Thymus (tissue), 11 donors: ENCODE results near the gene STARD9. TPM values are rescaled to one million over a fixed set of nuclear protein-coding genes. Genes with fewer than 3 reads are reported as not detected.
A peak's percentile ranks its signal among the peaks of the same experiment; 100 is the strongest.

Source experiments
- DNase-seq, 9 donors: peaks; one replicate each; pipeline ENCODE4 v3.0.0-alpha.2; 2013; ENCODE audit warnings: low spot score in 9 of 9, low read depth in 6 of 9, missing footprints in 1 of 9
- H3K27ac ChIP-seq, 2 donors: one replicate each; pipeline ENCODE4 v1.5.1; 2013; ENCODE audit warnings: control low read depth in 1 of 2, low read depth in 1 of 2, low read length in 1 of 2, mild to moderate bottlenecking in 1 of 2, moderate library complexity in 1 of 2
- H3K27me3 ChIP-seq, 2 donors: one replicate each; pipeline ENCODE4 v1.5.1; 2013; ENCODE audit warnings: low read length in 1 of 2; ENCODE audit not compliant: control insufficient read depth in 2 of 2, insufficient read depth in 1 of 2
- H3K36me3 ChIP-seq, 2 donors: one replicate each; pipeline ENCODE4 v1.5.1; 2013; ENCODE audit warnings: low read length in 1 of 2, mild to moderate bottlenecking in 1 of 2, moderate library complexity in 1 of 2; ENCODE audit not compliant: control insufficient read depth in 2 of 2, insufficient read depth in 2 of 2
- H3K4me1 ChIP-seq, 2 donors: one replicate each; pipeline ENCODE4 v1.5.1; 2013; ENCODE audit warnings: low read length in 2 of 2; ENCODE audit not compliant: control insufficient read depth in 2 of 2, insufficient read depth in 2 of 2
- H3K4me3 ChIP-seq, 2 donors: one replicate each; pipeline ENCODE4 v1.5.1; 2013; ENCODE audit warnings: low read length in 2 of 2, control low read depth in 1 of 2, mild to moderate bottlenecking in 1 of 2
- H3K9me3 ChIP-seq, 2 donors: one replicate each; pipeline ENCODE4 v1.5.1; 2013; ENCODE audit warnings: low read length in 1 of 2, mild to moderate bottlenecking in 1 of 2; ENCODE audit not compliant: control insufficient read depth in 2 of 2, insufficient read depth in 1 of 2
- whole genome bisulfite sequencing: extraction: QIAGEN DNeasy Blood & Tissue Kit; methylation state at CpG from one replicate; pipeline ENCODE4 v1.1.7; 2013; 5-methylcytosine and 5-hydroxymethylcytosine counted together
- polyA plus RNA-seq: library from polyadenylated mRNA; stranded (reverse); fragments of 200-250 nt; gene quantifications from one replicate; pipeline ENCODE4 v1.2.3, GENCODE V29; 2013
- total RNA-seq: library from RNA; stranded (reverse); fragments of 120-200 nt; gene quantifications from one replicate; pipeline ENCODE4 v1.2.4, GENCODE V29; 2013
- donor health status: healthy.

Gene STARD9
- total and polyA plus RNA-seq, 2 donors: 4.4 to 7.8 TPM

- Histone ChIP-seq H3K4me1 (peaks cover 9 to 10% of the 10 kb centered on the region in 2 donors), H3K36me3 (peaks cover 72 to 77% of the 10 kb centered on the region in 2 donors), H3K27me3 (no peaks in the 10 kb centered on the region), H3K27ac (no peak overlapping the region), H3K4me3 (no peak overlapping the region), H3K9me3 (no peaks in the 10 kb centered on the region)
- 97% methylated on average over 15 of the region's 15 CpGs for WGBS
- no peak for DNase-seq
Observed at GRCh38 chr15:42732095-42732827, 156.9 kb downstream of the STARD9 start.

GRCh38 chr15:42733027-42733426, 157.6 kb downstream of the STARD9 start:
- H3K9me3 ChIP-seq: no peaks in the 10 kb centered on the region
- H3K4me1 ChIP-seq: peaks cover 9 to 14% of the 10 kb centered on the region in 2 donors
- no peak overlapping the region for H3K27ac ChIP-seq
- DNase-seq: no peak
- no peaks in the 10 kb centered on the region for H3K27me3 ChIP-seq
- peaks cover 65 to 69% of the 10 kb centered on the region in 2 donors for H3K36me3 ChIP-seq
- WGBS: 96% methylated on average over 11 of the region's 11 CpGs
- H3K4me3 ChIP-seq: no peak overlapping the region

GRCh38 chr15:42734076-42734672, 158.8 kb downstream of the STARD9 start:
- peaks cover 9 to 14% of the 10 kb centered on the region in 2 donors for H3K4me1 ChIP-seq
- H3K4me3 ChIP-seq: no peak overlapping the region
- H3K9me3 ChIP-seq: no peaks in the 10 kb centered on the region
- WGBS: 96% methylated on average over 6 of the region's 6 CpGs
- DNase-seq: no peak
- H3K36me3 ChIP-seq: peaks cover 56 to 59% of the 10 kb centered on the region in 2 donors
- no peaks in the 10 kb centered on the region for H3K27me3 ChIP-seq
- H3K27ac ChIP-seq: no peak overlapping the region

GRCh38 chr15:42735382-42736165, 160.2 kb downstream of the STARD9 start:
- WGBS: 95% methylated on average over 19 of the region's 19 CpGs
- Histone ChIP-seq H3K4me3 (peak overlapping the region; percentile 45 to 93), H3K9me3 (no peaks in the 10 kb centered on the region), H3K27ac (no peak overlapping the region), H3K4me1 (peaks cover 9 to 14% of the 10 kb centered on the region in 2 donors), H3K27me3 (no peaks in the 10 kb centered on the region), H3K36me3 (peaks cover 42 to 46% of the 10 kb centered on the region in 2 donors)
- DNase-seq: no peak

GRCh38 chr15:42736178-42736792, 160.9 kb downstream of the STARD9 start:
- peak overlapping the region in 1 of 2 donors; percentile 79 for H3K27ac ChIP-seq

GRCh38 chr15:42736793-42737528, 161.6 kb downstream of the STARD9 start, which contains the start of gene CDAN1:
Gene CDAN1 (minus strand): TSS chr15:42737128. CDS start chr15:42737102, 26 bp downstream.
- WGBS: under 1% methylated on average over 76 of the region's 76 CpGs
- Histone ChIP-seq H3K36me3 (peaks cover 28 to 33% of the 10 kb centered on the region in 2 donors), H3K4me3 (peak within 1 kb of the TSS; percentile 77 to 93), H3K27ac (peak within 1 kb of the TSS; percentile 85 to 94), H3K27me3 (no peaks in the 10 kb centered on the region), H3K4me1 (peaks cover 9 to 14% of the 10 kb centered on the region in 2 donors), H3K9me3 (no peaks in the 10 kb centered on the region)
- peak; percentile 39 to 93 (median 79) for DNase-seq

More at GRCh38 chr15:42736178-42736792, 160.9 kb downstream of the STARD9 start:
- peak in 5 of 9 donors; percentile 1 to 46 (median 12) for DNase-seq
- Histone ChIP-seq H3K36me3 (peaks cover 35 to 39% of the 10 kb centered on the region in 2 donors), H3K4me3 (peak overlapping the region; percentile 77 to 93), H3K27me3 (no peaks in the 10 kb centered on the region), H3K9me3 (no peaks in the 10 kb centered on the region), H3K4me1 (peaks cover 9 to 14% of the 10 kb centered on the region in 2 donors)
- WGBS: 4% methylated on average over 55 of the region's 55 CpGs

- WGBS: 88% methylated on average over 21 of the region's 21 CpGs
- H3K4me3 ChIP-seq: peak overlapping the region; percentile 77 to 93
- peaks cover 9 to 14% of the 10 kb centered on the region in 2 donors for H3K4me1 ChIP-seq
- no peaks in the 10 kb centered on the region for H3K27me3 ChIP-seq
- peak in 1 of 9 donors; percentile 2 for DNase-seq
- H3K9me3 ChIP-seq: no peaks in the 10 kb centered on the region
- peaks cover 20 to 26% of the 10 kb centered on the region in 2 donors for H3K36me3 ChIP-seq
- peak overlapping the region in 1 of 2 donors; percentile 85 for H3K27ac ChIP-seq
Observed at GRCh38 chr15:42737529-42738328, 162.3 kb downstream of the STARD9 start.
